SK-N-SH (cell line): ENCODE results near the gene ROR2.

Source experiments
- CTCF ChIP-seq: fragments of 200-600 bp; sonication (generic); IDR thresholded peaks from 2 replicates; pipeline ENCODE4 v1.6.1; 2017; ENCODE audit warnings: antibody characterized with exemption, mild to moderate bottlenecking, moderate library complexity
- EP300 ChIP-seq, 2 experiments: IDR thresholded peaks; 2 replicates each; pipeline versions ENCODE4 v1.4.0 to v1.6.1; 2012; ENCODE audit warnings: borderline replicate concordance in 1 of 2, low read depth in 1 of 2, low read length in 1 of 2
- EZH2phosphoT487 ChIP-seq: fragments of 200-600 bp; sonication (generic); IDR thresholded peaks from 2 replicates; pipeline ENCODE4 v1.6.1; 2017; ENCODE audit warnings: low read depth, mixed run types, mild to moderate bottlenecking, antibody characterized with exemption, moderate library complexity, borderline replicate concordance
- FOXM1 ChIP-seq: IDR thresholded peaks from 2 replicates; pipeline ENCODE4 v1.4.0; 2012; ENCODE audit warnings: low read depth, mild to moderate bottlenecking
- GATA2 ChIP-seq: sonication (generic); formaldehyde crosslinking; IDR thresholded peaks from 2 replicates; pipeline ENCODE4 v1.5.0; 2020; ENCODE audit warnings: mild to moderate bottlenecking, missing genetic modification reagents
- NFIC ChIP-seq: IDR thresholded peaks from 2 replicates; pipeline ENCODE4 v1.4.0; 2012; ENCODE audit warnings: borderline replicate concordance
- POLR2AphosphoS5 ChIP-seq: IDR thresholded peaks from 2 replicates; pipeline ENCODE4 v1.6.1; 2012; ENCODE audit warnings: low read depth, low read length
- RAD21 ChIP-seq: IDR thresholded peaks from 2 replicates; pipeline ENCODE4 v1.6.1; 2012; ENCODE audit warnings: mild to moderate bottlenecking, low read length
- REST ChIP-seq: IDR thresholded peaks from 2 replicates; pipeline ENCODE4 v1.6.1; 2012; ENCODE audit warnings: mild to moderate bottlenecking, low read depth, low read length, moderate library complexity
- TAF1 ChIP-seq: IDR thresholded peaks from 2 replicates; pipeline ENCODE4 v1.6.1; 2012; ENCODE audit warnings: low read depth, mild to moderate bottlenecking, low read length, moderate library complexity, borderline replicate concordance
- TCF12 ChIP-seq: IDR thresholded peaks from 2 replicates; pipeline ENCODE4 v1.4.0; 2012
- USF1 ChIP-seq: IDR thresholded peaks from 2 replicates; pipeline ENCODE4 v1.4.0; 2012; ENCODE audit warnings: low read depth, borderline replicate concordance
- USF2 ChIP-seq: fragments of 150-350 bp; IDR thresholded peaks from 2 replicates; pipeline ENCODE4 v1.6.1; 2017; ENCODE audit warnings: antibody characterized with exemption, low read length, low read depth, borderline replicate concordance
- ZBTB33 ChIP-seq: IDR thresholded peaks from 2 replicates; pipeline ENCODE4 v1.4.0; 2012; ENCODE audit warnings: low read depth, borderline replicate concordance

GRCh38 chr9:91753711-91754110, 196.3 kb downstream of the ROR2 start:
- no peak for TF ChIP-seq NFIC
- no peak for TF ChIP-seq CTCF
- no peak for TF ChIP-seq USF1
- no peak for TF ChIP-seq EP300 (IDR thresholded peaks at IDR 0.05; ENCODE audit: borderline replicate concordance in 1 of 2, low read depth in 1 of 2, low read length in 1 of 2)
- no peak for TF ChIP-seq ZBTB33
- TF ChIP-seq REST, result no peak
- TF ChIP-seq RAD21, result no peak
- no peak for TF ChIP-seq TCF12
- no peak for TF ChIP-seq GATA2 (CRISPR knock-in tag)
- TF ChIP-seq EZH2phosphoT487, result no peak
- no peak for TF ChIP-seq USF2
- no peak for TF ChIP-seq POLR2AphosphoS5
- no peak for TF ChIP-seq FOXM1
- TF ChIP-seq TAF1, result no peak
